HEK293 (cell line): ENCODE data around the gene NPEPL1.

ENCODE experiments used
- CTCF ChIA-PET: fragments of 350-600 bp; formaldehyde crosslinking; extraction: SDS; loops from one replicate; lab custom pipeline; 2021; ENCODE audit warnings: antibody characterized with exemption; lab: Yijun Ruan, JAX
- POLR2A ChIA-PET: fragments of 300-600 bp; formaldehyde crosslinking; extraction: SDS; loops from one replicate; lab custom pipeline; 2020; ENCODE audit warnings: antibody characterized with exemption, inconsistent platforms; lab: Yijun Ruan, JAX
- H3K27ac ChIP-seq: fragments of 200-500 bp; sonication (Bioruptor generic); 2 replicates; pipeline ENCODE4 v1.5.1; 2014; ENCODE audit warnings: low read depth, low read length, control low read depth, inconsistent platforms; ENCODE audit errors: extremely low read depth
- H3K36me3 ChIP-seq, 2 experiments: fragments of 200-500 bp in 1 of 2; sonication (Bioruptor generic) in 1 of 2; 1 replicate in 1 of 2; 2 replicates in 1 of 2; pipeline ENCODE4 v1.5.1; 2014 to 2017; ENCODE audit warnings: inconsistent platforms in 2 of 2, low read length in 2 of 2; ENCODE audit not compliant: control insufficient read depth in 2 of 2, insufficient read depth in 1 of 2
- H3K4me1 ChIP-seq: fragments of 200-500 bp; sonication (Bioruptor generic); 2 replicates; pipeline ENCODE4 v1.5.1; 2014; ENCODE audit warnings: mild to moderate bottlenecking, low read length, inconsistent platforms; ENCODE audit not compliant: control insufficient read depth, insufficient read depth
- H3K4me3 ChIP-seq: 2 replicates; pipeline ENCODE4 v1.5.1; 2011; ENCODE audit warnings: low read depth, mild to moderate bottlenecking, control low read depth, low read length, moderate library complexity
- H3K9me3 ChIP-seq: fragments of 200-500 bp; sonication (Bioruptor generic); 2 replicates; pipeline ENCODE4 v1.5.1; 2014; ENCODE audit warnings: low read depth, low read length, inconsistent platforms; ENCODE audit not compliant: control insufficient read depth, insufficient read depth
- GLI2 ChIP-seq: fragments of 450-650 bp; formaldehyde crosslinking; IDR thresholded peaks from 2 replicates; pipeline ENCODE4; 2017; ENCODE audit warnings: missing biosample characterization, missing genetic modification characterization, low read depth, borderline replicate concordance
- HOXD13 ChIP-seq: sonication (generic); formaldehyde crosslinking; IDR thresholded peaks from 2 replicates; pipeline ENCODE4 v1.8.0; 2022; ENCODE audit warnings: missing genetic modification reagents, borderline replicate concordance
- KLF8 ChIP-seq: fragments of 450-650 bp; formaldehyde crosslinking; IDR thresholded peaks from 2 replicates; pipeline ENCODE4 v1.5.1; 2016; ENCODE audit warnings: missing biosample characterization, missing genetic modification characterization
- MEIS1 ChIP-seq: sonication (generic); formaldehyde crosslinking; IDR thresholded peaks from 2 replicates; pipeline ENCODE4 v1.8.1; 2022; ENCODE audit warnings: missing genetic modification reagents, mild to moderate bottlenecking, borderline replicate concordance
- PRDM1 ChIP-seq: fragments of 450-650 bp; formaldehyde crosslinking; IDR thresholded peaks from 2 replicates; pipeline ENCODE4; 2016; ENCODE audit warnings: missing biosample characterization, missing genetic modification characterization
- RBAK ChIP-seq: fragments of 450-650 bp; formaldehyde crosslinking; IDR thresholded peaks from 2 replicates; pipeline ENCODE4 v1.5.1; 2016; ENCODE audit warnings: missing biosample characterization, missing genetic modification characterization
- SP2 ChIP-seq: fragments of 450-650 bp; formaldehyde crosslinking; IDR thresholded peaks from 2 replicates; pipeline ENCODE4 v1.5.1; 2016; ENCODE audit warnings: missing biosample characterization, missing genetic modification characterization
- SP7 ChIP-seq: fragments of 450-650 bp; formaldehyde crosslinking; IDR thresholded peaks from 2 replicates; pipeline ENCODE4 v1.5.1; 2016; ENCODE audit warnings: missing biosample characterization, missing genetic modification characterization
- TSHZ1 ChIP-seq: fragments of 450-650 bp; formaldehyde crosslinking; IDR thresholded peaks from 2 replicates; pipeline ENCODE4 v1.5.1; 2016; ENCODE audit warnings: missing biosample characterization, missing genetic modification characterization, borderline replicate concordance
- YY1 ChIP-seq: fragments of 450-650 bp; formaldehyde crosslinking; IDR thresholded peaks from 2 replicates; pipeline ENCODE4 v1.5.1; 2018; ENCODE audit warnings: missing biosample characterization, missing genetic modification characterization
- ZEB2 ChIP-seq: fragments of 450-650 bp; formaldehyde crosslinking; IDR thresholded peaks from 2 replicates; pipeline ENCODE4 v1.5.1; 2016; ENCODE audit warnings: missing biosample characterization, missing genetic modification characterization
- ZFP37 ChIP-seq: fragments of 450-650 bp; formaldehyde crosslinking; IDR thresholded peaks from 2 replicates; pipeline ENCODE4 v1.5.1; 2016; ENCODE audit warnings: missing biosample characterization, missing genetic modification characterization
- ZNF138 ChIP-seq: fragments of 450-650 bp; formaldehyde crosslinking; IDR thresholded peaks from 2 replicates; pipeline ENCODE4 v1.5.1; 2016; ENCODE audit warnings: missing biosample characterization, missing genetic modification characterization, borderline replicate concordance
- ZNF174 ChIP-seq: fragments of 450-650 bp; formaldehyde crosslinking; IDR thresholded peaks from 2 replicates; pipeline ENCODE4 v1.5.0; 2017; ENCODE audit warnings: missing biosample characterization, mild to moderate bottlenecking, missing genetic modification characterization
- ZNF202 ChIP-seq: fragments of 450-650 bp; formaldehyde crosslinking; IDR thresholded peaks from 2 replicates; pipeline ENCODE4 v1.5.1; 2016; ENCODE audit warnings: missing biosample characterization, missing genetic modification characterization, borderline replicate concordance
- ZNF211 ChIP-seq: fragments of 450-650 bp; formaldehyde crosslinking; IDR thresholded peaks from 2 replicates; pipeline ENCODE4 v1.5.1; 2016; ENCODE audit warnings: low read depth, missing biosample characterization, missing genetic modification characterization
- ZNF362 ChIP-seq: fragments of 450-650 bp; formaldehyde crosslinking; IDR thresholded peaks from 2 replicates; pipeline ENCODE4 v1.5.1; 2016; ENCODE audit warnings: missing biosample characterization, missing genetic modification characterization
- ZNF580 ChIP-seq: fragments of 450-650 bp; formaldehyde crosslinking; IDR thresholded peaks from 2 replicates; pipeline ENCODE4 v1.5.1; 2016; ENCODE audit warnings: missing biosample characterization, missing genetic modification characterization
- ZNF585B ChIP-seq: fragments of 450-650 bp; formaldehyde crosslinking; IDR thresholded peaks from 2 replicates; pipeline ENCODE4 v1.5.1; 2016; ENCODE audit warnings: missing biosample characterization, missing genetic modification characterization
- ZNF600 ChIP-seq: fragments of 450-650 bp; formaldehyde crosslinking; IDR thresholded peaks from 2 replicates; pipeline ENCODE4 v1.5.1; 2016; ENCODE audit warnings: missing biosample characterization, missing genetic modification characterization
- ZNF645 ChIP-seq: fragments of 450-650 bp; formaldehyde crosslinking; IDR thresholded peaks from 2 replicates; pipeline ENCODE4; 2016; ENCODE audit warnings: missing biosample characterization, missing genetic modification characterization
- ZNF658 ChIP-seq: fragments of 450-650 bp; formaldehyde crosslinking; IDR thresholded peaks from 2 replicates; pipeline ENCODE4; 2016; ENCODE audit warnings: missing biosample characterization, missing genetic modification characterization
- ZNF76 ChIP-seq: fragments of 450-650 bp; formaldehyde crosslinking; IDR thresholded peaks from 2 replicates; pipeline ENCODE4; 2016; ENCODE audit warnings: low read depth, missing biosample characterization, missing genetic modification characterization, borderline replicate concordance
- ZNF768 ChIP-seq: fragments of 450-650 bp; formaldehyde crosslinking; IDR thresholded peaks from 2 replicates; pipeline ENCODE4 v1.5.1; 2018; ENCODE audit warnings: missing biosample characterization, mild to moderate bottlenecking, missing genetic modification characterization
- ZNF785 ChIP-seq: fragments of 450-650 bp; formaldehyde crosslinking; IDR thresholded peaks from 2 replicates; pipeline ENCODE4 v1.5.1; 2016; ENCODE audit warnings: missing biosample characterization, missing genetic modification characterization
- ZSCAN16 ChIP-seq: fragments of 450-650 bp; formaldehyde crosslinking; IDR thresholded peaks from 2 replicates; pipeline ENCODE4 v1.5.1; 2016; ENCODE audit warnings: missing biosample characterization, missing genetic modification characterization

The NPEPL1 gene

GRCh38 chr20:58746620-58747019 lies 54.0 kb downstream of the NPEPL1 start:
- Histone ChIP-seq H3K4me3 (no peak overlapping the region), H3K36me3 (no peaks in the 10 kb centered on the region), H3K4me1 (no peaks in the 10 kb centered on the region), H3K27ac (no peak overlapping the region)
- POLR2A ChIA-PET: no interaction called here
- TF ChIP-seq ZNF645 (tag by site-specific recombination): no peak
- no peak for TF ChIP-seq ZNF658 (tag by site-specific recombination)
- no peak for TF ChIP-seq PRDM1 (tag by site-specific recombination)
- no peak for TF ChIP-seq ZSCAN16 (tag by site-specific recombination)
- TF ChIP-seq SP2 (tag by site-specific recombination): no peak
- TF ChIP-seq YY1: no peak
- no peak for TF ChIP-seq GLI2 (tag by site-specific recombination)
- no peak for TF ChIP-seq ZNF580
- TF ChIP-seq ZNF585B (tag by site-specific recombination): no peak
- TF ChIP-seq ZNF138 (tag by site-specific recombination): no peak
- no peak for TF ChIP-seq MEIS1
- no peak for TF ChIP-seq TSHZ1 (tag by site-specific recombination)
- no peak for TF ChIP-seq SP7
- no peak for TF ChIP-seq ZEB2
- no peak for TF ChIP-seq KLF8 (tag by site-specific recombination)
- TF ChIP-seq ZNF202 (tag by site-specific recombination): no peak
- no peak for TF ChIP-seq ZNF600
- no peak for TF ChIP-seq ZNF362 (tag by site-specific recombination)
- TF ChIP-seq ZNF211: no peak
- TF ChIP-seq, all 188 proteins: peak for 0
- H3K9me3 ChIP-seq: no peaks in the 10 kb centered on the region
- CTCF ChIA-PET: interaction anchor here (0.6 to 0.7 kb wide), 2 partner anchors 18 to 171 kb away, joined by 3 read pairs; no protein-coding TSS in a partner anchor

- CTCF ChIA-PET: interaction anchor here (0.6 to 0.7 kb wide), 2 partner anchors 18 to 172 kb away, joined by 3 read pairs; no protein-coding TSS in a partner anchor
- TF ChIP-seq ZNF768 (tag by site-specific recombination) (no peak), ZFP37 (tag by site-specific recombination) (no peak), HOXD13 (CRISPR knock-in tag) (no peak), ZNF174 (tag by site-specific recombination) (no peak), ZNF785 (tag by site-specific recombination) (no peak), RBAK (tag by site-specific recombination) (no peak), ZNF76 (tag by site-specific recombination) (no peak)
- TF ChIP-seq, all 188 proteins: peak for 0
- POLR2A ChIA-PET: no interaction called here
- Histone ChIP-seq H3K9me3 (no peaks in the 10 kb centered on the region), H3K36me3 (no peaks in the 10 kb centered on the region), H3K4me1 (no peaks in the 10 kb centered on the region), H3K27ac (no peak overlapping the region), H3K4me3 (no peak overlapping the region)
These were observed 54.6 kb downstream of the NPEPL1 start for GRCh38 chr20:58747211-58747610.
